Left lobe of liver (tissue), 2 donors: Measurements from ENCODE around the gene PCSK4. TPM values are rescaled to one million over a fixed set of nuclear protein-coding genes. Genes with fewer than 3 reads are reported as not detected.
"Not testable (repeated sequence)": the region's sequence is repeated elsewhere in the genome, so short reads cannot be mapped to it uniquely, and the experiment has no call there.

ENCODE experiments used
- ATAC-seq: fragments of 200-7000 bp; cut with Tn5 transposase; one replicate; pipeline ENCODE4 v1.9.1; 2020; ENCODE audit warnings: mild to moderate bottlenecking, moderate library complexity
- DNase-seq: peaks from one replicate; pipeline ENCODE4 v3.0.0-alpha.2; 2020; ENCODE audit warnings: low spot score
- total RNA-seq: library from RNA; stranded (reverse); gene quantifications from one replicate; pipeline ENCODE4 v1.2.1, GENCODE V29; 2021
- donor health status: DM: no; HTN: no; CAD: no; lungs with moderate emphysema.
- donor health status: DM: no; HTN: yes; CAD: no.

The PCSK4 gene
- total RNA-seq, 1 donor from 2014 or later: 4.8 TPM

GRCh38 chr19:1489463-1490310 is 463 bp downstream of the PCSK4 start:
- no peak for ATAC-seq
- no peak for DNase-seq

GRCh38 chr19:1488282-1488601 is 1.9 kb downstream of the PCSK4 start:
- ATAC-seq: no peak
- no peak for DNase-seq

- ATAC-seq (no peak), DNase-seq (no peak)
These were observed 2.4 kb downstream of the PCSK4 start for GRCh38 chr19:1487576-1488281.

GRCh38 chr19:1486720-1487575 is 3.2 kb downstream of the PCSK4 start:
- ATAC-seq (no peak), DNase-seq (no peak)

GRCh38 chr19:1483979-1484428 is 6.1 kb downstream of the PCSK4 start:
- no peak for ATAC-seq

GRCh38 chr19:1483131-1483978 is 6.8 kb downstream of the PCSK4 start:
- ATAC-seq (no peak), DNase-seq (no peak)

More at GRCh38 chr19:1483979-1484428, 6.1 kb downstream of the PCSK4 start:
- no peak for DNase-seq

- DNase-seq: no peak
- no peak for ATAC-seq
These were observed 7.6 kb downstream of the PCSK4 start for GRCh38 chr19:1482361-1483130.

GRCh38 chr19:1481893-1482360 is 8.2 kb downstream of the PCSK4 start:
- no peak for DNase-seq
- ATAC-seq: no peak

- ATAC-seq: no peak
- DNase-seq: no peak
These were observed 8.8 kb downstream of the PCSK4 start for GRCh38 chr19:1481224-1481892.

- ATAC-seq: peak; percentile 97
These were observed 11.0 kb downstream of the PCSK4 start, which contains the start of gene C19orf25 for GRCh38 chr19:1478934-1479707. Gene C19orf25 (minus strand): TSS chr19:1479215. CDS start chr19:1478903, 312 bp downstream.

GRCh38 chr19:1477056-1477455 is 13.1 kb downstream of the PCSK4 start:
- not testable (repeated sequence) for DNase-seq, ATAC-seq

More at GRCh38 chr19:1478934-1479707, 11.0 kb downstream of the PCSK4 start, which contains the start of gene C19orf25:
- DNase-seq: peak; percentile 95

GRCh38 chr19:1475751-1476437 is 14.3 kb downstream of the PCSK4 start:
- no peak for DNase-seq

GRCh38 chr19:1474765-1475351 is 15.3 kb downstream of the PCSK4 start:
- ATAC-seq (no peak), DNase-seq (no peak)

More at GRCh38 chr19:1475751-1476437, 14.3 kb downstream of the PCSK4 start:
- no peak for ATAC-seq

GRCh38 chr19:1474011-1474764 is 16.0 kb downstream of the PCSK4 start:
- ATAC-seq: no peak

GRCh38 chr19:1473085-1473851 is 16.9 kb downstream of the PCSK4 start:
- DNase-seq (no peak), ATAC-seq (no peak)

More at GRCh38 chr19:1474011-1474764, 16.0 kb downstream of the PCSK4 start:
- DNase-seq: no peak
